ENCODE results near the gene KNDC1. TPM values are rescaled to one million over a fixed set of nuclear protein-coding genes. Genes with fewer than 3 reads are reported as not detected.

Gene KNDC1
- total and polyA plus RNA-seq, 2 of the 13 experiments (the other 11 are each of a cell fraction or from before 2014, with no cell fraction given): 0.69 TPM; not detected in 1

- CTCF ChIA-PET (ENCODE audit: low intra/inter-chr PET ratio, low total read pairs): no interaction called here
- FAIRE-seq: no peak
- DNase-seq (ENCODE audit: low spot score): no peak
- Histone ChIP-seq H3K9me3 (ENCODE audit: low read length) (no peaks in the 10 kb centered on the region), H4K20me1 (ENCODE audit: insufficient read depth, low read length) (no peaks in the 10 kb centered on the region), H3K4me2 (ENCODE audit: low read depth, low read length) (no peak overlapping the region), H3K4me1 (ENCODE audit: insufficient read depth, low read length) (no peaks in the 10 kb centered on the region), H3K79me2 (ENCODE audit: insufficient read depth, low read length) (no peaks in the 10 kb centered on the region), H2AFZ (ENCODE audit: low read length) (no peak overlapping the region), H3K9ac (ENCODE audit: insufficient read depth, low read depth, low read length) (no peak overlapping the region), H3K27ac (ENCODE audit: extremely low read length, insufficient read depth, low read length) (no peak overlapping the region), H3K4me3 (replicated peaks in 1 of 3; ENCODE audit: insufficient read depth in 1 of 3, low read depth in 2 of 3, low read length in 3 of 3) (no peak overlapping the region), H3K36me3 (replicated peaks in 1 of 2; ENCODE audit: control insufficient read depth in 1 of 2, insufficient read depth in 2 of 2, low read length in 2 of 2) (no peaks in the 10 kb centered on the region), H3K27me3 (ENCODE audit: control insufficient read depth in 1 of 2, insufficient read depth in 2 of 2, low read length in 2 of 2) (peaks cover 39 to 87% of the 10 kb centered on the region in 2 experiments; a peak in 4 of 5 replicates)
- in situ Hi-C loops (cut with HindIII; ENCODE audit: extremely low pct_ligation_motif_present, low pct_unique_long_range_greater_than_20kb): no loop called here
- POLR2A ChIA-PET: no interaction called here
- intact Hi-C loops (cut with micrococcal nuclease; ENCODE audit: unreplicated experiment): no loop called here
- ATAC-seq: no peak
- BruUV-seq (replicated peaks): no TSS peak
- WGBS (ENCODE audit: low lambda C conversion rate): 10% methylated on average over 12 of the region's 13 CpGs
- TF ChIP-seq U2AF1 (optimal IDR thresholded peaks at IDR 0.05; ENCODE audit: low read depth, low read length): no peak
- TF ChIP-seq, protein P1, sequence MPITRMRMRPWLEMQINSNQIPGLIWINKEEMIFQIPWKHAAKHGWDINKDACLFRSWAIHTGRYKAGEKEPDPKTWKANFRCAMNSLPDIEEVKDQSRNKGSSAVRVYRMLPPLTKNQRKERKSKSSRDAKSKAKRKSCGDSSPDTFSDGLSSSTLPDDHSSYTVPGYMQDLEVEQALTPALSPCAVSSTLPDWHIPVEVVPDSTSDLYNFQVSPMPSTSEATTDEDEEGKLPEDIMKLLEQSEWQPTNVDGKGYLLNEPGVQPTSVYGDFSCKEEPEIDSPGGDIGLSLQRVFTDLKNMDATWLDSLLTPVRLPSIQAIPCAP (CRISPR knock-in tag; IDR thresholded peaks at IDR 0.05; ENCODE audit: low read depth): no peak
- TF ChIP-seq ZFY (CRISPR knock-in tag; IDR thresholded peaks at IDR 0.05): no peak
- no peak for TF ChIP-seq SKIL (CRISPR knock-in tag; IDR thresholded peaks at IDR 0.05; ENCODE audit: borderline replicate concordance)
- TF ChIP-seq ZNF34 (CRISPR knock-in tag; IDR thresholded peaks at IDR 0.05; ENCODE audit: borderline replicate concordance): no peak
- TF ChIP-seq, protein P2, sequence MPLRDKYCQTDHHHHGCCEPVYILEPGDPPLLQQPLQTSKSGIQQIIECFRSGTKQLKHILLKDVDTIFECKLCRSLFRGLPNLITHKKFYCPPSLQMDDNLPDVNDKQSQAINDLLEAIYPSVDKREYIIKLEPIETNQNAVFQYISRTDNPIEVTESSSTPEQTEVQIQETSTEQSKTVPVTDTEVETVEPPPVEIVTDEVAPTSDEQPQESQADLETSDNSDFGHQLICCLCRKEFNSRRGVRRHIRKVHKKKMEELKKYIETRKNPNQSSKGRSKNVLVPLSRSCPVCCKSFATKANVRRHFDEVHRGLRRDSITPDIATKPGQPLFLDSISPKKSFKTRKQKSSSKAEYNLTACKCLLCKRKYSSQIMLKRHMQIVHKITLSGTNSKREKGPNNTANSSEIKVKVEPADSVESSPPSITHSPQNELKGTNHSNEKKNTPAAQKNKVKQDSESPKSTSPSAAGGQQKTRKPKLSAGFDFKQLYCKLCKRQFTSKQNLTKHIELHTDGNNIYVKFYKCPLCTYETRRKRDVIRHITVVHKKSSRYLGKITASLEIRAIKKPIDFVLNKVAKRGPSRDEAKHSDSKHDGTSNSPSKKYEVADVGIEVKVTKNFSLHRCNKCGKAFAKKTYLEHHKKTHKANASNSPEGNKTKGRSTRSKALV (CRISPR knock-in tag; IDR thresholded peaks at IDR 0.05): no peak
- TF ChIP-seq EP300 (IDR thresholded peaks at IDR 0.05; ENCODE audit: low read depth in 2 of 2, low read length in 2 of 2): no peak
- TF ChIP-seq EP300 (CRISPR knock-in tag; IDR thresholded peaks at IDR 0.05; ENCODE audit: borderline replicate concordance): no peak
- TF ChIP-seq, protein P3, sequence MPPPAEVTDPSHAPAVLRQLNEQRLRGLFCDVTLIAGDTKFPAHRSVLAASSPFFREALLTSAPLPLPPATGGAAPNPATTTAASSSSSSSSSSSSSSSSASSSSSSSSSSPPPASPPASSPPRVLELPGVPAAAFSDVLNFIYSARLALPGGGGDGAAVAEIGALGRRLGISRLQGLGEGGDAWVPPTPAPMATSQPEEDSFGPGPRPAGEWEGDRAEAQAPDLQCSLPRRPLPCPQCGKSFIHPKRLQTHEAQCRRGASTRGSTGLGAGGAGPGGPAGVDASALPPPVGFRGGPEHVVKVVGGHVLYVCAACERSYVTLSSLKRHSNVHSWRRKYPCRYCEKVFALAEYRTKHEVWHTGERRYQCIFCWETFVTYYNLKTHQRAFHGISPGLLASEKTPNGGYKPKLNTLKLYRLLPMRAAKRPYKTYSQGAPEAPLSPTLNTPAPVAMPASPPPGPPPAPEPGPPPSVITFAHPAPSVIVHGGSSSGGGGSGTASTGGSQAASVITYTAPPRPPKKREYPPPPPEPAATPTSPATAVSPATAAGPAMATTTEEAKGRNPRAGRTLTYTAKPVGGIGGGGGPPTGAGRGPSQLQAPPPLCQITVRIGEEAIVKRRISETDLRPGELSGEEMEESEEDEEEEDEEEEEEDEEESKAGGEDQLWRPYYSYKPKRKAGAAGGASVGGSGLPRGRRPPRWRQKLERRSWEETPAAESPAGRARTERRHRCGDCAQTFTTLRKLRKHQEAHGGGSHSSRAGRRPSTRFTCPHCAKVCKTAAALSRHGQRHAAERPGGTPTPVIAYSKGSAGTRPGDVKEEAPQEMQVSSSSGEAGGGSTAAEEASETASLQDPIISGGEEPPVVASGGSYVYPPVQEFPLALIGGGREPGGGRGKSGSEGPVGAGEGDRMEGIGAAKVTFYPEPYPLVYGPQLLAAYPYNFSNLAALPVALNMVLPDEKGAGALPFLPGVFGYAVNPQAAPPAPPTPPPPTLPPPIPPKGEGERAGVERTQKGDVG (CRISPR knock-in tag; IDR thresholded peaks at IDR 0.05; ENCODE audit: borderline replicate concordance): no peak
- no peak for TF ChIP-seq SIX1 (CRISPR knock-in tag; IDR thresholded peaks at IDR 0.05; ENCODE audit: borderline replicate concordance)
- TF ChIP-seq MTA1 (CRISPR knock-in tag; IDR thresholded peaks at IDR 0.05; ENCODE audit: borderline replicate concordance): no peak
- TF ChIP-seq KDM3A (CRISPR knock-in tag; IDR thresholded peaks at IDR 0.05; ENCODE audit: low read depth): no peak
- TF ChIP-seq DPF2 (CRISPR knock-in tag; IDR thresholded peaks at IDR 0.05; ENCODE audit: borderline replicate concordance, low read depth): no peak
- no peak for TF ChIP-seq ARID2 (CRISPR knock-in tag; IDR thresholded peaks at IDR 0.05; ENCODE audit: borderline replicate concordance)
- TF ChIP-seq ZNF558 (CRISPR knock-in tag; IDR thresholded peaks at IDR 0.05; ENCODE audit: borderline replicate concordance): no peak
These were observed 39.5 kb downstream of the KNDC1 start for GRCh38 chr10:133199488-133199885.

All from HepG2 (cell line).